ENCODE results near the gene NWD2. TPM values are rescaled to one million over a fixed set of nuclear protein-coding genes. Genes with fewer than 3 reads are reported as not detected.

The NWD2 gene
- total RNA-seq, 2 donors from 2014 or later: 0.23 TPM; not detected in 1

- WGBS: 93% methylated on average over 1 of the region's 1 CpG
- Histone ChIP-seq H3K9me3 (no peaks in the 10 kb centered on the region), H3K36me3 (no peaks in the 10 kb centered on the region), H3K27me3 (replicated peaks; ENCODE audit: insufficient read depth) (no peaks in the 10 kb centered on the region), H3K4me1 (replicated peaks) (no peaks in the 10 kb centered on the region), H3K27ac (no peak overlapping the region), H3K4me3 (no peak overlapping the region)
- DNase-seq (ENCODE audit: low spot score): no peak
- intact Hi-C loops (cut with DNase I): no loop called here
- TF ChIP-seq POLR2A (IDR thresholded peaks at IDR 0.05) (no peak), POLR2AphosphoS5 (IDR thresholded peaks at IDR 0.05) (no peak), CTCF (IDR thresholded peaks at IDR 0.05) (no peak)
Measured at GRCh38 chr4:37471093-37471492, 226.6 kb downstream of the NWD2 start.

GRCh38 chr4:37471971-37472370, 227.4 kb downstream of the NWD2 start:
- TF ChIP-seq POLR2A (IDR thresholded peaks at IDR 0.05): no peak
- TF ChIP-seq POLR2AphosphoS5 (IDR thresholded peaks at IDR 0.05): peak; percentile 42
- intact Hi-C loops (cut with DNase I): no loop called here
- DNase-seq (ENCODE audit: low spot score): peak; percentile 44
- 24% methylated on average over 5 of the region's 5 CpGs for WGBS
- no peak overlapping the region for H3K27ac ChIP-seq
- H3K4me1 ChIP-seq (replicated peaks): no peaks in the 10 kb centered on the region
- no peaks in the 10 kb centered on the region for H3K9me3 ChIP-seq
- no peak overlapping the region for H3K4me3 ChIP-seq
- no peaks in the 10 kb centered on the region for H3K27me3 ChIP-seq (replicated peaks; ENCODE audit: insufficient read depth)
- H3K36me3 ChIP-seq: no peaks in the 10 kb centered on the region

- intact Hi-C loops (cut with DNase I): no loop called here
- H3K9me3 ChIP-seq: no peaks in the 10 kb centered on the region
- no peak overlapping the region for H3K4me3 ChIP-seq
- no peak overlapping the region for H3K27ac ChIP-seq
- no peak for TF ChIP-seq POLR2AphosphoS5 (IDR thresholded peaks at IDR 0.05)
- no peak for TF ChIP-seq POLR2A (IDR thresholded peaks at IDR 0.05)
- TF ChIP-seq CTCF (IDR thresholded peaks at IDR 0.05): no peak
- H3K36me3 ChIP-seq: no peaks in the 10 kb centered on the region
- no peaks in the 10 kb centered on the region for H3K4me1 ChIP-seq (replicated peaks)
- no peaks in the 10 kb centered on the region for H3K27me3 ChIP-seq (replicated peaks; ENCODE audit: insufficient read depth)
- no peak for DNase-seq (ENCODE audit: low spot score)
- WGBS: 95% methylated on average over 2 of the region's 2 CpGs
Measured at GRCh38 chr4:37473807-37474206, 229.3 kb downstream of the NWD2 start.

GRCh38 chr4:37475087-37475486, 230.5 kb downstream of the NWD2 start:
- WGBS: 29% methylated on average over 1 of the region's 1 CpG
- TF ChIP-seq POLR2A (IDR thresholded peaks at IDR 0.05): no peak
- TF ChIP-seq CTCF (IDR thresholded peaks at IDR 0.05): no peak
- no peak for TF ChIP-seq POLR2AphosphoS5 (IDR thresholded peaks at IDR 0.05)
- H3K4me1 ChIP-seq (replicated peaks): no peaks in the 10 kb centered on the region
- DNase-seq (ENCODE audit: low spot score): no peak
- no peaks in the 10 kb centered on the region for H3K36me3 ChIP-seq
- intact Hi-C loops (cut with DNase I): no loop called here
- no peaks in the 10 kb centered on the region for H3K9me3 ChIP-seq
- H3K4me3 ChIP-seq: no peak overlapping the region
- no peak overlapping the region for H3K27ac ChIP-seq
- no peaks in the 10 kb centered on the region for H3K27me3 ChIP-seq (replicated peaks; ENCODE audit: insufficient read depth)

GRCh38 chr4:37475776-37476175, 231.2 kb downstream of the NWD2 start:
- Histone ChIP-seq H3K9me3 (no peaks in the 10 kb centered on the region), H3K27ac (no peak overlapping the region), H3K27me3 (replicated peaks; ENCODE audit: insufficient read depth) (no peaks in the 10 kb centered on the region), H3K36me3 (no peaks in the 10 kb centered on the region), H3K4me1 (replicated peaks) (no peaks in the 10 kb centered on the region), H3K4me3 (no peak overlapping the region)
- WGBS: 78% methylated on average over 1 of the region's 1 CpG
- intact Hi-C loops (cut with DNase I): no loop called here
- no peak for DNase-seq (ENCODE audit: low spot score)
- TF ChIP-seq POLR2AphosphoS5 (IDR thresholded peaks at IDR 0.05): no peak

GRCh38 chr4:37476256-37476655, 231.7 kb downstream of the NWD2 start:
- intact Hi-C loops (cut with DNase I): no loop called here
- Histone ChIP-seq H3K4me3 (no peak overlapping the region), H3K27me3 (replicated peaks; ENCODE audit: insufficient read depth) (no peaks in the 10 kb centered on the region), H3K27ac (no peak overlapping the region), H3K36me3 (no peaks in the 10 kb centered on the region), H3K9me3 (no peaks in the 10 kb centered on the region), H3K4me1 (replicated peaks) (no peaks in the 10 kb centered on the region)
- no peak for DNase-seq (ENCODE audit: low spot score)
- TF ChIP-seq CTCF (IDR thresholded peaks at IDR 0.05) (no peak), POLR2AphosphoS5 (IDR thresholded peaks at IDR 0.05) (no peak), POLR2A (IDR thresholded peaks at IDR 0.05) (no peak)

Measured in prostate gland (tissue), 2 donors.